HFF-Myc (cell line): ENCODE measurements around the gene BNC2.

Experiments used
- DNase-seq: peaks from one replicate; pipeline ENCODE4 v3.0.0-alpha.2; 2011; ENCODE audit warnings: low read depth; ENCODE audit errors: extremely low read depth
- H3K4me3 ChIP-seq: replicated peaks from 2 replicates; pipeline ENCODE4 v1.5.1; 2011; ENCODE audit warnings: low read depth, mild to moderate bottlenecking, control low read depth, low read length
- CTCF ChIP-seq: IDR thresholded peaks from 2 replicates; pipeline ENCODE4 v1.5.1; 2012; ENCODE audit warnings: mild to moderate bottlenecking, low read depth, low read length, control low read depth; ENCODE audit errors: missing control alignments

BNC2 gene

GRCh38 chr9:16450043-16450442, 420.4 kb downstream of the BNC2 start:
- no peak overlapping the region for H3K4me3 ChIP-seq
- DNase-seq, result no peak
- no peak for TF ChIP-seq CTCF

GRCh38 chr9:16449076-16449730, 421.3 kb downstream of the BNC2 start:
- no peak for DNase-seq
- TF ChIP-seq CTCF, result no peak

GRCh38 chr9:16447946-16448345, 422.5 kb downstream of the BNC2 start:
- no peak for TF ChIP-seq CTCF
- no peak for DNase-seq

More at GRCh38 chr9:16449076-16449730, 421.3 kb downstream of the BNC2 start:
- H3K4me3 ChIP-seq, result no peak overlapping the region

GRCh38 chr9:16446636-16447035, 423.8 kb downstream of the BNC2 start:
- TF ChIP-seq CTCF, result no peak
- H3K4me3 ChIP-seq, result no peak overlapping the region
- no peak for DNase-seq

More at GRCh38 chr9:16447946-16448345, 422.5 kb downstream of the BNC2 start:
- H3K4me3 ChIP-seq, result no peak overlapping the region

- no peak for TF ChIP-seq CTCF
- no peak overlapping the region for H3K4me3 ChIP-seq
- DNase-seq, result no peak
Observed at GRCh38 chr9:16445141-16445920, 425.1 kb downstream of the BNC2 start.

GRCh38 chr9:16442622-16443021, 427.8 kb downstream of the BNC2 start:
- no peak for DNase-seq
- TF ChIP-seq CTCF, result no peak
- no peak overlapping the region for H3K4me3 ChIP-seq
